Kidney tubule cell (primary cell): ENCODE data around the gene SUMO3.
"Not testable (repeated sequence)": the region's sequence is repeated elsewhere in the genome, so short reads cannot be mapped to it uniquely, and the experiment has no call there.

Experiments used
- DNase-seq: peaks from one replicate; pipeline ENCODE4 v3.0.0-alpha.2; 2018; ENCODE audit warnings: low spot score

Gene SUMO3

GRCh38 chr21:44846485-44847260 lies 28.8 kb upstream of the SUMO3 start:
- DNase-seq, result peak; percentile 67

DNA sequence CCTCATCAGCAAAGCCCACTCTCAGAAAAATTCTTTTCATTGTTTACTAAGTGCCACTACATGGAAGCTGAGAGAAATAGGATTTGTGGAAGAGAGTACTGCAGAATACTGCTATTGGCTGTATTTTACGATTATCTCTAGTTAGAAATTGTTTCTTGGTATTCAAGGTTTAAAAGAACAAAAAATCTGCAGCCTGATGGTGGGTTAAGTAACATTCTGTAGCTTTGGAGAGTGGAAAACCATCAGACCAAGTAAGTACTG lies 28.3 kb upstream of the SUMO3 start:
- no peak for DNase-seq

DNA sequence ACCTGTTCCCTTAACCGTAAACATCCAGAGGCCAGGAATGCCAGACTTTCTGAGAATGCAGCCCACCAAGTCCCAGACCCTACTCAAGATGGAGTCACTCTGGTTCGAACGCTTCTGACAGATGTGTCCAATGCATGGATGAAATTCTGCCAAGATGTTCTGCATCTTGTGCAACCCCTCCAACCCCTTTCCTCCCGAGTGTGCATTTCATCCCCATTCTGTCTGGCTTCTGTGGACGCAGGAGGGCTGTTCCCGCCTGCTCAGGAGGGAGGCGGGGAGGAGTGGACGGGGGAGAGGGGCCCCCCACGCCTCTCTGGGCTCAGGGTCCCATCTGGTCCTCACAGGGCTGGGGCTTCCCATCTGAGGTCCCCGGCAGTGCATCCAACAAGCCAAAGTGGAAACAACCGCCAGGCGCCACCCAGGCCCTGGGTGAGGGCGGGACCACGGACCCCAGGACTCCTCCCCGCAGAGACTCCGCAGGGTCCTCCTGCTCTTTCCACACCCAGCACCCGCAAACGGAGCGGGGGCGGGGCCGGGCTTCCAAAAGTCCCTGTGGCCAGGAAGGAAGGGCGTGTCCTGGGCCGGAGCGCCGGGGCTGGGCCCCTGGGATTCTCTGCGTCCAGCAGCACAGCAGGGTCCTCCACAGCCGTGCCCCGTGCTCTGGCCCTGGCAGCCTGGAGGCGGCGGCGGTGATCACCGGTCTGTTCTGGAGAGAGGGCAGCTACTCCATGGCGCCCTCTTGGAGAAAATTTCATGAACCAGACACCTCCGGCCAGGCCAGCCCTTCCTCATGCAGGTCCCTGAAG lies 27.8 kb upstream of the SUMO3 start:
- peak; percentile 57 for DNase-seq

DNA sequence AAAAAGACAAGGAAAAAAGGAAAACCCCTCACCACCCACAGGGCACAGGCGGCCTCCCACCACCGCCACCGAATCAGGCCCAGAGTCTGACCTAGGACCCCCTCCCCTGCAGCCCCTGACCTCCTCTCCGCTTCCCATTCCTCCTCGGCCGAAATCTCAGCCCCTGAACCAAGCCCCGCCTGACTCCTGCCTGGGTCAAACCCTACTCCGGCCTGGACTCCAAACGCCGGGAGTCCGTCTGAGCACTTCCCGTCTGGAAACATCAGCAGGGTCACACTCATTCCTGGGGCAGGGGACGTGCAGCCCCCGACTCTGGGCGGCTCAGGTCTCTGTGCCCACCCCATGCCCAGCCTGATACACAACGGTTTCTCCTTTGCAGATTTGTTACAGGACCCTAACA lies 26.4 kb upstream of the SUMO3 start:
- DNase-seq, result no peak

GRCh38 chr21:44842721-44843445 lies 25.0 kb upstream of the SUMO3 start:
- DNase-seq, result no peak

DNA sequence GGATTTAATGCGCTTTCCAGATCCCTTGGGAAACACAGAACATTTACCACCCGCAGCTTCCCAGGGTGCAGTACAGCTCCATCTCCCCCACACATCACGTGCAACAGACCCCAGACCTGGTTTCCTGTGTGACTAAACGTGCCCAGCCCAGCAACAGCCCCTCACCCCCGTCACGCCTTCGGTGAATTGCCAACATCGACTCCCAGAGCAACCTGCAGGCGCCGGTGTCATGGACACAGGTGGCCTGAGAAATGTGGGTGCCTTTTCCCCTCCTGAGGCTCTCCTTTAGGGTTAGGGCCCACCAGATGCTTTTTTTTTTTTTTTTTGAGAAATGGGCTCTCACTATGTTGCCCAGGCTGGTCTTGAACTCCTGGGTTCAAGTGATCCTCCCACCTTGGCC lies 24.2 kb upstream of the SUMO3 start:
- DNase-seq, result no peak

- DNase-seq, result no peak
These were observed 22.9 kb upstream of the SUMO3 start for GRCh38 chr21:44840771-44841170.

- no peak for DNase-seq
These were observed 21.1 kb upstream of the SUMO3 start for GRCh38 chr21:44838951-44839350.

GRCh38 chr21:44838039-44838895 lies 20.4 kb upstream of the SUMO3 start:
- no peak for DNase-seq

GRCh38 chr21:44837537-44837936 lies 19.7 kb upstream of the SUMO3 start:
- no peak for DNase-seq

DNA sequence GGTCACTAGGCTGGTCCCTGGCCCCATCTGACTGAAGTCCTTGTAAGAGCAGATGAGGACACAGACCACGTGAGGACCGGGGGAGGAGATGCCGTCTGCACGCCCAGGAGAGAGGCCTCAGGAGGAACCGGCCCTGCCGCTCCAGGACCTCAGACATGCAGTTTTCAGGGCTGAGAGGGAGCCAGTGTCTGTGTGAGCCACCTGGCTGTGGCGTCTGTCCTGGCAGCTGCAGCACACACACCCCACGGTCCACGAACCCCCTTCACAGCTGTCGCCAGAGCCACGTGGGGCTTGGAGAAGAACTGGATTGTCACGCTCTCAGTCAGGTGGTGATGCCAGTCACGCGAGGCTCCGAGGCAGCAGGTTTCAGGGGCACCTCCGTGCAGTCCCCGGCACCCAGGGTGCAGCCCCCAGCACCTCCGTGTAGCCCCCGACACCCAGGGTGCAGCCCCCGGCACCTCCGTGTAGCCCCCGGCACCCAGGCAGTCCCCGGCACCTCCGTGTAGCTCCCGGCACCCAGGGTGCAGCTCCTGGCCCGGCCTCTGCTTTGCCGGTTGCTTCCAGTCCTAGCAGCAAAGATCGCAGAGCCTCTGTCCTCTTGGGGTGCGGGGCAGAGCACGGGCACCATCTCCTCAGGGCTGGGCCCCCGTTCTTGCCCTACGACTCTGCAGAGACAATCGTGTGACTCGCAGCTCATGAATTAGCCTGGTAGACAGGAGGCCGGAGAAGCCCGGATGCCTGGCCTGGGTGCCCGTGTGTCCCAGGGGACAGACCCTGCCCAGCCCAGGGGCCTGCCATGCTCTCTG lies 19.0 kb upstream of the SUMO3 start:
- DNase-seq, result peak; percentile 30

DNA sequence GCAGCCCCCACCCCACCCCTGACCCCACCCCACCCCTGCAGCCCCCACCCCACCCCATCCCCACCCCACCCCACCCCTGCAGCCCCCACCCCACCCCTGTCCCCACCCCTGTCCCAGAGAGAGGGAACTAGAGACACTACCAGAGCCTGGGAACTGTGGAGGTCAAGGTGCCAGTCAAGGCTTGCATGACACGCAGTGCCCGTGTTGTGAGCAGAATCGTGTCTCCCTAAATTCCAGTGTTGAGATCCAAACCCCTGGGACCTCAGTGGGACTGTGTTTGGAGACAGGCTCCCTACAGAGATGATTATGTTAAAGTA lies 18.4 kb upstream of the SUMO3 start:
- no peak for DNase-seq

GRCh38 chr21:44835647-44835973 lies 17.7 kb upstream of the SUMO3 start:
- no peak for DNase-seq

- peak; percentile 52 for DNase-seq
These were observed 17.2 kb upstream of the SUMO3 start for GRCh38 chr21:44834951-44835646.

GRCh38 chr21:44834231-44834950 lies 16.5 kb upstream of the SUMO3 start:
- DNase-seq, result no peak

DNA sequence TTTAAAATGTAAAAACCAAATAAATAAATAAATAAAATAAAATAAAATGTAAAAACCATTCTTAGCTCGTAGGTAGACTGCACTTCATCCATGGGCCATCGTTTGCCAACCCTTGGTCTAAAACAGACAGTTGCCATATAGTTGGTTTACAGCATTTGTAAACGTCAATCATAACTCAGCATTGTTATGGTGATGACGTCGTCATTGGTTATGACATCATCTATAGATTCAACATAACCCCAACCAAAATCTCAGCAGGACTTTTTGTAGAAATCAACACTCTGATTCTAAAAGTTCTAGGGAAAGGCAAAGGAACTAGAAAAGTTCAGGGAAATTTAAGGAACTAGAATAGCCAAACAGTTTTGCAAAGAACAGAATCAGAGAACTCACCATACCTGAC lies 15.8 kb upstream of the SUMO3 start:
- no peak for DNase-seq

DNA sequence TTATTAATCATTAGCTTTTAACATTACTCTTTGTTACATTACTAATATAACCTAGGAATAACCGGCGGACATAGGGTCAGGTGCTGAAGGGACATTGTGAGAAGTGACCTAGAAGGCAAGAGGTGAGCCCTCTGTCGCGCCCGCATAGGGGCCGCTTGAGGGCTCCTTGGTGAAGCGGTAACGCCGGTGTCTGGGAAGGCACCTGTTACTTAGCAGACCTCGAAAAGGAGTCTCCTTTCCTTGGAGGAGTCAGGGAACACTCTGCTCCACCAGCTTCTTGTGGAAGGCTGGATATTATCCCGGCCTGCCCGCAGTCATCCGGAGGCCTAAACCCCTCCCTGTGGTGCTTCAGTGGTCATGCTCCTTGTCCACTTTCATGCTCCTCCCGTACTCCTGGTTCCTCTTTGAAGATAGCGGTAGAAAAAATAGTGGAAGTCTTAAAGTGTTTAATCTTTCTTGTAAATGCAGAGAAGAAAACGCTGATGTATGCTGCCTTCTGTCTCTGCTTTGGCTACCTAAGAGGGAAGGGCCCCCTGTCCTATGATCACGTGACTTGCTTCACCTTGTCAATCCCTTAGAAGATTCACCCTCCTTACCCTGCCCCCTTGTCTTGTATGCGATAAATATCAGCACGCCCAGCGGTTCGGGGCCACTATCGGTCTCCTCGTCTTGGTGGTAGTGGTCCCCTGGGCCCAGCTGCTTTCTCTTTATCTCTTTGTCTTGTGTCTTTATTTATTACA lies 14.8 kb upstream of the SUMO3 start:
- not testable (repeated sequence) for DNase-seq

GRCh38 chr21:44831227-44831860 lies 13.5 kb upstream of the SUMO3 start:
- no peak for DNase-seq

DNA sequence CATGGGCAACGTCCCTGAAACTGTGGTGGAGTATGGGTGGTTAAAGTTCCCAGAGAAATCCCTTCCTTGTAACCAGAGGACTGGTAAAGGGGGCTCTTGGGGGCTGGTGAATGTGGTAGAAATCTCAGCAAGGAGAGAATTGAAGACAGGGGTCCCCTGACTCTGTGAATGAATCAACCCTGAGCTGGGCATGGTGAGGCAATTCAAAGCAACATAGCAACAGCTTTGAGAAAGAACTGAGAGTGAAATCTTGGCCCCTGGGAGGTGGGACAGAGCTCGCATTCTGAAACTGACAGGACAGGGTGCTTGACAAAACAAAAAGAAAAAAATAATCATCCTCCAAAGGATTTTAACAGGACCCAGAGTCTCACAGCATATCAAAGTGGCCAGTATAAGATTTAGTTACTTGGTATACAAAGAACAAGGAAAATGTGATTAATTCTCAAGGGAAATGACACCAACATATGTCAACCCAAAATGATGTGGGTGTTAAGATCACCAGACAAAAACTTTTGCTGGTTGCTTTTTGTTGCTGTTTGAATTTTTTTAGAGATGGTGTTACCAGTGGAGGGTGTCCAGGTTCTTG lies 11.7 kb upstream of the SUMO3 start:
- no peak for DNase-seq
